MCF 10A (cell line): ENCODE results near the gene SARNP. TPM values are rescaled to one million over a fixed set of nuclear protein-coding genes. Genes with fewer than 3 reads are reported as not detected.

Experiments used
- BruUV-seq: library from RNA; stranded (reverse); fragments of 400-500 nt; replicated peaks from 2 replicates; lab custom pipeline; 2021; lab: Mats Ljungman, UMichigan
- CTCF ChIA-PET: fragments of 300-600 bp; sonication (Branson Sonifier 250); formaldehyde crosslinking; extraction: SDS; loops from one replicate; lab custom pipeline; 2021; ENCODE audit warnings: antibody characterized with exemption, inconsistent platforms; lab: Yijun Ruan, JAX
- POLR2A ChIA-PET: fragments of 300-600, 350-650 bp; sonication (Branson Sonifier 250); formaldehyde crosslinking; extraction: SDS; loops from one replicate; lab custom pipeline; 2020; ENCODE audit warnings: antibody characterized with exemption, inconsistent platforms; lab: Yijun Ruan, JAX
- DNase-seq: peaks from one replicate; pipeline ENCODE4 v3.0.0-alpha.2; 2018; ENCODE audit not compliant: unreplicated experiment
- H3K27ac Mint-ChIP-seq: one replicate; pipeline ENCODE4 v1.8.0; 2022; ENCODE audit warnings: mild to moderate bottlenecking, low read depth, mixed read lengths; ENCODE audit not compliant: unreplicated experiment
- H3K27me3 Mint-ChIP-seq: one replicate; pipeline ENCODE4 v1.8.0; 2022; ENCODE audit warnings: mixed read lengths; ENCODE audit not compliant: insufficient read depth, unreplicated experiment
- H3K36me3 Mint-ChIP-seq: one replicate; pipeline ENCODE4 v1.8.0; 2022; ENCODE audit warnings: mild to moderate bottlenecking, moderate library complexity, mixed read lengths; ENCODE audit not compliant: insufficient read depth, unreplicated experiment
- H3K4me1 Mint-ChIP-seq: one replicate; pipeline ENCODE4 v1.8.0; 2022; ENCODE audit warnings: mixed read lengths; ENCODE audit not compliant: insufficient read depth, unreplicated experiment
- H3K4me3 Mint-ChIP-seq: one replicate; pipeline ENCODE4 v1.8.0; 2022; ENCODE audit warnings: mild to moderate bottlenecking, moderate library complexity, mixed read lengths; ENCODE audit not compliant: unreplicated experiment
- H3K9me3 Mint-ChIP-seq: one replicate; pipeline ENCODE4 v1.8.0; 2022; ENCODE audit warnings: mixed read lengths; ENCODE audit not compliant: unreplicated experiment
- intact Hi-C: fragments of 100-400 bp; cut with micrococcal nuclease; formaldehyde crosslinking; loops from 2 replicates; pipeline ENCODE4 v1.14.1; 2022
- total RNA-seq: library from RNA; stranded (reverse); gene quantifications from 2 replicates; pipeline ENCODE4 v1.2.3, GENCODE V29; 2022
- TF ChIP-seq, protein P1 (sequence below): fragments of 200-600 bp; IDR thresholded peaks from one replicate; pipeline ENCODE4 v1.8.0; 2022; ENCODE audit warnings: antibody characterized with exemption, mild to moderate bottlenecking; ENCODE audit not compliant: unreplicated experiment

SARNP gene
- total RNA-seq, 1 experiment from 2014 or later = 61.1 TPM

DNA sequence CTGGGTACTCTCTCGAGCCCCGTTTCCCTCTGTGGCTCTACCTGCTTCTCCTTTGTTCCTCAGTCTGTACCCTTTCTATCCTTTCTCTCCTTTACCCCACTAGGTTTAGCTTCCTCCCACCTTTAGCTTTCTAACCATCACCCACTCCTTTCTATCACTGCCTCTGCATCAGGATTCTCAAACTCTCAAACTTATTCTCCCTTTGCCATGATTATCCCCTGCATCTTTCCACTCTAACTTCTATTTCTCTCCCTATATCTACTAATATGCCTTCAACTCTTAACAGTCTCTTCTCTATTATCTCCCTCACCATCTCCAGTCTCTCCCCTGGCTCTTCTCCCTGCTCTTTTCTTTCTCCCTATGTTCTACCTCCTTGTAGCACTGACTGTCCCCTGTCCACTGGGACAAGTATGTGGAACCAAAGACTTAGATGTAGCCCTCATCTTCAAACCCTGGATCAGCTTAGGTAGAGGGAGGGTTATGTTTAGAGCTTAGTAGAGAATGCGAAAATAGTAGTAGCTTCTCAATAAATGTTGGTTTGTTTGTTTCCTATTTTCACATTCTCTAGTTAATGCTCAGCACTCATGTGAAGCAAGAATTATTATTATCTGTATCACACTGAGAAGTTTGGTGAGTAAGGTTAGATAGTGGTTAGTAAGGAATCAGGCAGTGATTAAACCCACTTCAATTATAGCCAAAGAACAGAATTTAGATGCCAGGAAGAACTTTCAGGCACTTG lies 71.2 kb downstream of the SARNP start:
- peaks cover 23% of the 10 kb centered on the region for H3K4me1 Mint-ChIP-seq
- TF ChIP-seq, protein P1, sequence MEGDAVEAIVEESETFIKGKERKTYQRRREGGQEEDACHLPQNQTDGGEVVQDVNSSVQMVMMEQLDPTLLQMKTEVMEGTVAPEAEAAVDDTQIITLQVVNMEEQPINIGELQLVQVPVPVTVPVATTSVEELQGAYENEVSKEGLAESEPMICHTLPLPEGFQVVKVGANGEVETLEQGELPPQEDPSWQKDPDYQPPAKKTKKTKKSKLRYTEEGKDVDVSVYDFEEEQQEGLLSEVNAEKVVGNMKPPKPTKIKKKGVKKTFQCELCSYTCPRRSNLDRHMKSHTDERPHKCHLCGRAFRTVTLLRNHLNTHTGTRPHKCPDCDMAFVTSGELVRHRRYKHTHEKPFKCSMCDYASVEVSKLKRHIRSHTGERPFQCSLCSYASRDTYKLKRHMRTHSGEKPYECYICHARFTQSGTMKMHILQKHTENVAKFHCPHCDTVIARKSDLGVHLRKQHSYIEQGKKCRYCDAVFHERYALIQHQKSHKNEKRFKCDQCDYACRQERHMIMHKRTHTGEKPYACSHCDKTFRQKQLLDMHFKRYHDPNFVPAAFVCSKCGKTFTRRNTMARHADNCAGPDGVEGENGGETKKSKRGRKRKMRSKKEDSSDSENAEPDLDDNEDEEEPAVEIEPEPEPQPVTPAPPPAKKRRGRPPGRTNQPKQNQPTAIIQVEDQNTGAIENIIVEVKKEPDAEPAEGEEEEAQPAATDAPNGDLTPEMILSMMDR = no peak
- ChIA-PET POLR2A (interaction anchor here (0.5 to 2.7 kb wide), 5 partner anchors 8 to 1466 kb away, joined by 3 to 14 read pairs (median 3); partner anchors contain the start of genes CBX5, ORMDL2 and SARNP), CTCF (interaction anchor here (0.5 to 3.8 kb wide), 8 partner anchors 8 to 584 kb away, joined by 3 to 36 read pairs (median 4); partner anchors contain the start of gene CD63)
- no TSS peak for BruUV-seq
- intact Hi-C loops = no loop called here
- no peak for DNase-seq
- peaks cover 17% of the 10 kb centered on the region for H3K27me3 Mint-ChIP-seq
- H3K9me3 Mint-ChIP-seq = no peaks in the 10 kb centered on the region
- no peak overlapping the region for H3K4me3 Mint-ChIP-seq
- H3K36me3 Mint-ChIP-seq = peaks cover 30% of the 10 kb centered on the region
- H3K27ac Mint-ChIP-seq = no peak overlapping the region

DNA sequence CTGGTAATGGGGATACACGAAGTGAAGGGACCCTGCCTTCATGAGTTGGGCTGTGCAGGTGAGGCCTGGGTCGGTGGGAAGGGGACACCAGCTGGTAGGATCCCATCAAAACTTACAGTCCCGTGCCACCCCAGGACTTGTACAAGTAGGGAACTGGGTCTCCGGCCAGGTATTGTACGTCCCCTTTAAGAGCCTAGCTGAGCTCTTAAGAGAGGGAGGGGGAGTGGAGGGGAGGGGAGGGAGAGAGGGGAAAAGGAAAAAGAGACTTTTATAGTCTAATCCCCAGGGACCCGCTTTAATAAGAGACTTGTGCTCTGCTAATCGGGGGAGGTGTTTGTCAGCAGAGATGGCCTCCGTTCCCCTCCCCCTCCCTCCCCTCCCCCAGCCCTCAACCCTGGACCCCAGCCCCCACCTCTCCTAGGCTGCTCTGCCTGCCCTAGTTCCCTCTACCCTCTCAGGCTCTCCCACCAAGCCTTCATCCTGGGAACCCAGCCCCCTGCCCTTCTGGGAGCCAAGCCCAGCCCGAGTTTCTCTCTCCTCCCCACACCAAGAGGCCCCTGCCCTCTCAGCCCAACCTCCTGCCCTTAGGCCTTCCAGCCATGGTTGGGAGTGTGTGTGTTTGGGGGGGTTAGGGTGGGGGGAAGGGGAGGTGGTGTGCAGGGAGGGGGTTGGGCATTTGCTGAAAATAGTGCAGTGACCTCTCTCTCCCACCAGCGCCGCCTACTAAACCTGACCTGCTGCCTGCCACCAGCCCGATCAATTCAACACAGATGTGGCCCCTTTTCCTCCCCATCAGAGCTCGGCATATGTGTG lies 72.0 kb downstream of the SARNP start:
- H3K9me3 Mint-ChIP-seq = no peaks in the 10 kb centered on the region
- TF ChIP-seq, protein P1 = no peak
- H3K4me3 Mint-ChIP-seq = no peak overlapping the region
- peaks cover 17% of the 10 kb centered on the region for H3K27me3 Mint-ChIP-seq
- ChIA-PET POLR2A (interaction anchor here (0.5 to 2.4 kb wide), 3 partner anchors 12 to 1466 kb away, joined by 3 to 10 read pairs (median 5); partner anchors contain the start of gene CBX5), CTCF (interaction anchor here (0.5 to 2.6 kb wide), 7 partner anchors 11 to 585 kb away, joined by 3 to 6 read pairs (median 4); no protein-coding TSS in a partner anchor)
- H3K36me3 Mint-ChIP-seq = peaks cover 22% of the 10 kb centered on the region
- no TSS peak for BruUV-seq
- H3K4me1 Mint-ChIP-seq = peaks cover 23% of the 10 kb centered on the region
- no peak for DNase-seq
- H3K27ac Mint-ChIP-seq = no peak overlapping the region
- intact Hi-C loops = no loop called here

DNA sequence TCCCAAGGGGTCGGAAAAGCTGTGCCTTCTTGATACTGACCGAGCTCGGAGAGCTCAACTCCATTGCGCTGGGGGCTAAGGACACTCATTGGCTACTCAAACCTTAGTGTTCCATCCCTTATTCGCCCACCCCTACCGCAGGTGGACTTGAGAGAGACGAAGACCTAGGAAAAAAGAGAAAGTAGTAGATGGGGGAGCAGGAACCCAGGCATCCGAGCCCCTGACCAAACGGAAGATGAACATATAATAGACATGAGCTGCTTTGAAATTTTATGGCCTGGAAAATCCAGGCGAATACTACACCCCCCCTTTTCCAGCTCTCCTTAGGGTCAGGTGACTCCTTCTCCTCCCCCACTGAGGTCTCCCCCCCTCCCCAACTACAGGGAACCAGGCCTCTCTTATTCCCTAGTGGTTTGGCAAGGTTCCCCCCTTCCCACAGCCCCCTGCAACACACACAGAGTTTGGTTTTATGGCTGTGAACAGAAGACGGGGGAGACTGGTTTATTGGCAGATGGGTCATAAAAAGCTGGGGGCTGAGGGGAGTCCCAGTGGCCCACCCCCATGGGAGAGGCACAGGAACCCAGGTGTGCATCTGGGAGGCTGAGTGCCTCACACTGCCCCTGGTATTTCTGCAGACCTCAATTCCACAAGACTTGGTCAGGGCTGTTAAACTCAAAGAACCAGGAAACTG lies 73.0 kb downstream of the SARNP start:
- DNase-seq = no peak
- ChIA-PET CTCF (interaction anchor here (0.5 to 2.6 kb wide), 8 partner anchors 9 to 788 kb away, joined by 3 to 6 read pairs (median 4); no protein-coding TSS in a partner anchor), POLR2A (interaction anchor here (0.7 to 2.0 kb wide), 5 partner anchors 10 to 186 kb away, joined by 3 to 7 read pairs (median 4); partner anchors contain the start of genes CD63 and DNAJC14)
- TF ChIP-seq, protein P1 = no peak
- BruUV-seq = no TSS peak
- Mint-ChIP-seq H3K27me3 (peaks cover 17% of the 10 kb centered on the region), H3K9me3 (no peaks in the 10 kb centered on the region), H3K4me3 (peak overlapping the region; percentile 77), H3K4me1 (peaks cover 23% of the 10 kb centered on the region), H3K36me3 (peaks cover 12% of the 10 kb centered on the region), H3K27ac (no peak overlapping the region)
- intact Hi-C loops = no loop called here
